Right hindlimb (tissue), 1 donor: ENCODE results near the gene TRAPPC8.
A peak's percentile ranks its signal among the peaks of the same experiment; 100 is the strongest.
"Not testable (repeated sequence)": the region's sequence is repeated elsewhere in the genome, so short reads cannot be mapped to it uniquely, and the experiment has no call there.

Experiments
- DNase-seq: peaks from one replicate; pipeline ENCODE4 v3.0.0-alpha.2; 2018

TRAPPC8 gene

DNA sequence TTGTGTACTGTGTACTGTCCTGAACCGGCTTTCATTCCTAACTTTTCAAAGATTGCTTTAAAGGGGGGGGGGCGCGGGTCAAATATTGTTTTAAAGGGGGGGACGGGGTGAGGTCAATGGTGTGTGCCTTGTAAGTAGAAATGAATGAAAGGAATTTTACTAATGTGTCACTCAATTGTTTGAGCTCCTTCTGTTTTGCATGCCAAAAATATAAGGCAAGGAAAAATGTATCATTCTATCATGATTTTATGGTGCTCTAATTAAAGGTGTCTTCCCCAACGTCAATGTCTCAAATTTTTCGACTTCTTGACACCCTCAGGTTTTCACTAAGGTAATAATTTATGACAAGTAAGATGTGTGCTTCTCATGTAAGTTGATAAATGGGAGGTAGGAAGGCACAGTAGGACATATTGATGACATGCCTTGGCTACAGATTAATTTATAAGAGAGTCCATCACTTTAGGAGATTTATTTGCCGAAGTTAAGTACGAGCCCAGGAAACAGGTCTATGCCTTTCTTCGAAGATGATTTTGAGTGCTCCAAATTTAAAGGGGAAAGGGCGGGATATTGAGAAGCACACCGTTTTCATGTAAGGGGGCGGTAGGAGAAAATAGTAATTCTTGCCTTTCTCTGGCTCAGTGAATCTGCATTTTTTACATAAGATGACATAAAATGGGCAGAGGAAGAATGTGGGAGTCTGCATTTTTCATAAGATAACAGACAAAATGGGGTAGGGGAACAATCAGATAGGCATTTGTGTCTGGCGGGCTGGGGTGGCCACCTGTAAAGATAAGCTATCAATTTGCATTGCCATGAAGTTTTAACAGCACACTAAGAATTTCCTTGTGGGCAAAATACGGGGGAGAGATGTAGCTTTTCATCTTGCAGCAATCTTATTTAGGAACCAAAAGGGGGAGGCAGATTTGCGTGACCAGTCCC, 1.2 kb upstream of the TRAPPC8 start:
- DNase-seq, result no peak

DNA sequence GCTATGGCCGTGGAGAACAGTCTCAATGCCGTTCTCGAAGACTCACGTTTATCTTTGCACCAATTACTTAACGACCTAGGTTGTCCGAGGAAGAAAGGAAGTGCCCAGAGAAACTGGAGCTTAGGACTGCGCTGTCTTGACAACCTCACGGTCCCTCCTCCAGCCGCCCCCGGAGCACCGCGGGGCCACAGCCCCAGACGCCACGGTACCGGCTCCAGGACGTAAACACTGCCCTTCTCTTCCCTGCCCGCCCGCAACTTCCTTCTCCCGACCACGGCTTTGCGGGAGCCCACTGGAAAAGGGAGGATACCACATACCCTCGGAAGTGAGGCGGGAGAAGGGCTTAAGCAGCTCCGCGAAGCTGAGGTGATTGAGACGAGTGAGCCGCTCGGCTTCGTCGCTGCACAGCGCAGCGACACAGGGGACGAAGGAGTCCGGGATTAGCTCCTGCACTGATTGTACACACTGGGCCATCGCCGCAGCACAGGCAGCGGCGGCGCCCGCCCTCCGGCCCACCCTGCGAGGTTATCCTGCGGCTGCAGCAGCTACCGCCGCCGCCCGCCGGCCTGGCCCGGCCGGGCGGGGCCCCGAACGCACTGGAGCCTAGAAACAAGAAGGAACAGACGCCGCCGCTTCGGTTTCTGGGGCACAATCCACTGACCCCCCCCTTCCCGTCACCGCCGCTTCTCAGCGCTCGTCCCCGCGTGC, 483 bp downstream of the TRAPPC8 start:
- DNase-seq, result peak; percentile 51

DNA sequence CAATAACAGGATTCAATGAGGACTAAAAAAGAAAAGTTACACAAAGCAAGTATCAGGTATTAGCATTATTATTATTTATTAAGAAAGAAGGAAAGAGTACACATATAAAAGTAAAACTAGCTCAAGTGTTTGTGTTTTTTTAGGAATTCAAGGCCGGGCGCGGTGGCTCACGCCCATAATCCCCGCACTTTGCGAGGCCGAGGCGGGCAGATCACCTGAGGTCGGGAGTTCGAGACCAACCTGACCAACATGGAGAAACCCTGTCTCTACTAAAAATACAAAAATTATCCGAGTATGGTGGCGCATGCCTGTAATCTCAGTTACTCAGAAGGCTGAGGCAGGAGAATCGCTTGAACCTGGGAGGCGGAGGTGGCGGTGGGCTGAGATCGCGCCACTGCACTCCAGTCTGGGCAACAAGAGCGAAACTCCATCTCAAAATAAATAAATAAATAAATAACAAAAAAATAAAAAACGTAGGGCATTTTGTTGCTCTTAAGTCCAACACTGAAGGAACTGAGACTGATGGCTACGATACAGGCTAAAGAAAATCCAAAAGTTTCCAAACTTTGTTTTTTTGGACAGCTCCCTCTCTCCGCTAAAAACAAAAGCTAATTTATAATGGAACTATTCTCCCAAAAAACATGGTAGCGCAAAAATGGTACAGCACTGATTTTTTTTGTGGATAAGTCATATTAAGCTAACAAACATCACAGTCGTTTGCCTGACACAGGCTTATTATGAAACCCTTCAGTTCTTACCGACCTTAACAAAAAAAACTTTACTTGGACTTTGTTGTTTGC, 1.7 kb downstream of the TRAPPC8 start:
- no peak for DNase-seq

DNA sequence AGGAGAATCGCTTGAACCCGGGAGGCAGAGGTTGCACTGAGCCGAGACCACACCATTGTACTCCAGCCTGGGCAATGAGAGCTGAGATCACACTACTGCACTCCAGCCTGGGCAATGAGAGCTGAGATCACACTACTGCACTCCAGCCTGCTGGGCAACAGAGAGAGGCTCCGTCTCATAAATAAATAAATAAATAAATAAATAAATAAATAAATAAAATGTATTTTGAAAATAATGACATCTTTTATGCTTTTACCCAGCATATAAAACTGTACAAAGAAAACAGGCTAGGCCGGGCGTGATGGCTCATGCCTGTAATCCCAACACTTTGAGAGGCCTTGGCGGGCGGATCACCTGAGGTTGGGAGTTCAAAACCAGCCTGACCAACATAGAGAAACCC, 8.2 kb downstream of the TRAPPC8 start:
- not testable (repeated sequence) for DNase-seq

DNA sequence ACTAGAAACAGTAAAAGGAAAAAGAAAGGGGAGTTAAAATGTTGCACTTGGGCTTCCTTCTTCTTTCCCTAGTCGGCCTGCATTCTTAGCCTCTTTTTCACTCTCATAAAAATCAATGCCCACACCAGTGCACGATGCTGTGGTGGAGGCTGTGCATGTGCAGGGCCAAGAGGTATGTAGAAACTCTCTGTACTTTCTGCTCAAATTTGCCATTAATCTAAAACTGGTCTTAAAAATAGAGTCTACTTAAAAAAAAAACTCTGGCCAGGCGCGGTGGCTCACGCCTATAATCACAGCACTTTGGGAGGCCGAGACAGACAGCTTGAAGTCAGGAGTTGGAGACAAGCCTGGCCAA, 11.1 kb downstream of the TRAPPC8 start:
- DNase-seq, result no peak

DNA sequence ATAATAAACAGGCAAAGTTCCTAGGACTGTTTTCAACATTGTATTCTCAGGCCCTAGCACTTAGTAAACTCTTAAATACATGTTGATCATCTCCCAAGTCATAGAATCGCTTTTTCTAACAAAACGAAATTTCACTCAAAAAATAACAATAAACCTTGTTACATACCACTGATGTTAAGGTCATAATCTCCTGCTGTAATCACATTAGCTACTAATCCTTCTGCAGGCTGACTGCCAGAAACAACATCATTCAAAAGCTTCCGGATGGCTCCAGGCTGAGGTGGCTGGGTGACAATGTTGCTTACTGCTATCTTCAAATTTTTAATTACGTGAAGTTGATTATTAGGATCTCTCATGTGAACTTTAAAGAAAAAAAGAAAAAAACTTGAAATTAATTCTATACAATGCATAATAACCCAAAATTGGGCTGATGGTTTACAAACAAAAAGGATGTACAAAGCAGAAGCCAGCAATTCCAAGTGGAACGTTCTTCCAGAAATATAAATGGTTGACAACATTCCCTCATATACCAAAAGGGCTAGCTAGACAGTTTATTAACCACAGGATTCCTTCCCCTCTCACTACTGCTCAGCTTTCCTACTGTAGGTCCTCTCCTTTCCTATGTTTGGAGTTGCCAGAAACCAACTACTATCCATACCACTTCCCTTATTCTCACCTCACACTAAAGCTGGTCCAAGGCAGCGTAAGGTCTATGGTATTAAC, 11.6 kb downstream of the TRAPPC8 start:
- DNase-seq, result no peak

DNA sequence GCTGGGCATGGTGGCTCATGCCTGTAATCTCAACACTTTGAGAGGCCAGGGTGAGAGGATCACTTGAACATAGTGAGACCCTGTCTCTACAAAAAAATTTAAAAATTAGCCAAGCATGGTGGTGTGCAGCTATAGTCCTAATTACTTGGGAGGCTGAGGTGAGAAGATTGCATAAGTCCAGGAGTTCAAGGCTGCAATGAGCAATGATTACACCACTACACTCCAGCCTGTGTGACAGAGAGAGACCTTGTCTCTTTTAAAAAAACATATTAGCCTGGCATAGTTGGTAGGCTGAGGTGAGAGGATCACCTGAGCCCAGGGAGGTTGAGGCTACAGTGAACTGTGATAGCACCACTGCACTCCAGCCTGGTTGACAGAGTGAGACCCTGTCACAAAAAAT, 13.7 kb downstream of the TRAPPC8 start:
- DNase-seq, result no peak

DNA sequence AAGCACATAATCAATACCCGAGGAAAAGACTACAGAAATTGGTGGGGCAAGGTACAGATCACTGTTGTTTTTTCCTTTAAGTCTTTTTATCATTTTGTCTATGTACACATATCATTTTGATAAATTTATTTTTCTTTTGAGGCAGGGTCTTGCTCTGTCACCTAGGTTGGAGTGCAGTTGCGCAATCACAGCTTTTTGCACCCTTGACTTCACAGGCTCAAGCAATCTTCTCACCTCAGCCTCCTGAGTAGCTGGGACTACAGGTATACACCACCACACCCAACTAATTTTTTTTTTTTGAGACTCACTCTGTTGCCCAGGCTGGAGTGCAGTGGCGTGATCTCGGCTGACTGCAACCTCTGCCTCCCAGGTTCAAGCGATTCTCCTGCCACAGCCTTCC, 15.9 kb downstream of the TRAPPC8 start:
- not testable (repeated sequence) for DNase-seq

DNA sequence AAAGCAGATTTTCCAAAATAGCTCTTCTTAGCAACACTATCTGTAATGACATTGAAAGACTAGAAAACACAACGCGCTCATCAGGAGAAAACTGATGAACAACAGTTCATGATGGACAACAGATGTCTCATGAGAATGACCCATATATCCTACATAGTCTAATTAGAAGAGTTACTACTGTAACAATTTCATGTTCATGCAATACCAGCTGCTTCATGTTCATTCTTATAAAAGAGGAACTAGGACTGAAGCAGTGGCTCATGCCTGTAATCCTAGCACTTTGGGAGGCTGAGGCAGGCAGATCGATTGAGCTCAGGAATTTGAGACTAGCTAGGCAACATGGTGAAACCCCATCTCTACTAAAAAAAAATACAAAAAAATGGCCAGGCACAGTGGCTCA, 22.7 kb downstream of the TRAPPC8 start:
- DNase-seq, result no peak

DNA sequence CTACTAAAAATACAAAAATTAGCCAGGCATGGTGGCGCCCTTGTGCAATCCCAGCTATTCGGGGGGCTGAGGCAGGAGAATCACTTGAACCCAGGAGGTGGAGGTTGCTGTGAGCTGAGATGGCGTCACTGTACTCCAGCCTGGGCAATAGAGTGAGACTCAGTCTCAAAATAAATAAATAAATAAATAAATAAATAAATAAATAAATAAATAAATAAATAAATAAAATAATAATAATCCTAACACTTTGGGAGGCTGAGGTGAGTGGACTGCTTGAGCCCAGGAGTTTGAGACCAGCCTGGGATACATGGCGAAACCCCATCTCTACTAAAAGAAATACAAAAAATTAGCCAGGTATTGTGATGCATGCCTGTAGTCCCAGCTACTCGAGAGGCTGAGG, 23.6 kb downstream of the TRAPPC8 start:
- not testable (repeated sequence) for DNase-seq

DNA sequence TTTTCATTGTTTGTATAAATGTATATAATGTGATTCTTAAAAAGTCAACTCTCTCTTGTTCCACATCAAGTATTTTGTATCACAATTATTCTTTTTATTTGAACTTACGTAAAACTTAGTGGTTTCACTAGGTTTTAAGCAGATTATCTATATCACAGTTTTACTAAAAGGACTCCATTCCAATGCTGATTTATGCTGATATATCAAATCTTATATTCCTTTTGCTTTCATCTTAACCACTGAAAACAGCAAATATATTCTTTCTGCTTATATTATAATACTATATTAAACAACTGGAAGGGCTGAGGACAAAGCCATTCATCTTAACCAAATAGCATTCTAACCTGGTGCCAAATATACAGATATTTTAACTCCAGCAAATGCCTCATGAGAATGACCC, 24.2 kb downstream of the TRAPPC8 start:
- no peak for DNase-seq

DNA sequence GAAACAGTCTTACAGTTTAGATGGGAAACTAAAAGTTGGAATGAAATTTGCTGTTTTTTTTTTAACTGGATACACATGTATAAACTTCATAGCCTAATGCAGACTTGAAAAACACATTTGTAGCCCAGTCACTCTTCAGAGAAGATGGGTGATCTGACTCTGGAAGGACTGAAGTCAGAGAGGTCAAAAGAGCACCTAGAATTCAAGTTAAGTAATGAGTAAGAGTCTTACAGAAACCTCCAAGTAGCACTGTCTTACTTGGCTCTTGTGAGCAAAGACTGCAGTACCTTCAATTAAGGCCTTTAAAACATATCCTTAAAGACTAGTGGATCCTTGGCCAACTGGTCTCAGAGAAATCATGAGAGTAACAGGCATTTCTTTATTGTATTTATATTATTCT, 41.9 kb downstream of the TRAPPC8 start:
- no peak for DNase-seq

DNA sequence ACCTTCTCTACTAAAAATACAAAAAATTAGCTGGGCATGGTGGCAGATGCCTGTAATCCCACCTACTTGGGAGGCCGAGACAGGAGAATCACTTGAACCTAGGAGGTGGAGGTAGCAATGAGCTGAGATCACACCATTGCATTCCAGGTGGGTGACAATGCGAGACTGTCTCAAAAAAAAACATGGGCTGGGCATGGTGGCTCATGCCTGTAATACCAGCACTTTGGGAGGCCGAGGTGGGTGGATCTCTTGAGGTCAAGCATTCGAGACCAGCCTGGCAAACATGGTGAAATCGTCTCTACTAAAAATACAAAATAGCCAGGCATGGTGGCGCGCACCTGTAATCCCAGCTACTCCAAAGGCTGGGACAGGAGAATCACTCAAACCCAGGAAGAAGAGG, 43.2 kb downstream of the TRAPPC8 start:
- not testable (repeated sequence) for DNase-seq

DNA sequence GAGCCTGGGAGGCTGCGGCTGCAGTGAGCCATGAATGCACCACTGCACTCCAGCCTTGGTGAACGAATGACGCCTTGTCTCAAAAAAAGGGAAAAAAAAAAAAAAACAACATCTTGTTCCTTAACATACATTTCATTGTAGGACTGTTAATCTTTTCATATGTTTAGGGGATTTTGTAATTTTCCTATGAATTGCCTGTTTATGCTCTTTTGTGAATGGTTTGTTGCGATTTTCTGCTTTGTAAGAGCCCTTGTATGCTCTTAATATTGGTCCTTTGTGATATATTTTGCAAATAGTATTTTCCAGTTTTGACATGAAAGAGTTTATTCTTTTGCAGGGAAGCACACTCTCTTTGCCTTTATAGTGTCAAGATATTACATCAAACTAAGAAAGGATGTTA, 50.0 kb downstream of the TRAPPC8 start:
- DNase-seq, result no peak

DNA sequence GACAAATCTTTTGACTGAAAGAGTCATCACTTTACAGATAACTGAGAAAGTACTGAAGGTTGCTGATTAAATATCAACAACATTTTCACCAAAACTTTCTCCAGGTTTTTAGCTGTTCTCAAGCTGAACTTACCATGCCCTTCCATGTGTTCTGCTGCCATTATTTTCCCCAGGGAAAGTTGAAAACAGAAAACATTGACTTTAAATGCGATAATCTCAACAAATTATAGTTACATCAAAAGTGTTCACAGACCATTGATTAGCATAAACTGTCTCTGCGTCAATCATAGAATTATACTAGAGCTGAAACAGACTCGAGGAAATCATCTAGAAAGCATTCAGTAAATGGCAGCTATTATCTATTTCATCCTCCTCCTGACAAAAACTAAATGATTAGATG, 51.4 kb downstream of the TRAPPC8 start:
- no peak for DNase-seq

DNA sequence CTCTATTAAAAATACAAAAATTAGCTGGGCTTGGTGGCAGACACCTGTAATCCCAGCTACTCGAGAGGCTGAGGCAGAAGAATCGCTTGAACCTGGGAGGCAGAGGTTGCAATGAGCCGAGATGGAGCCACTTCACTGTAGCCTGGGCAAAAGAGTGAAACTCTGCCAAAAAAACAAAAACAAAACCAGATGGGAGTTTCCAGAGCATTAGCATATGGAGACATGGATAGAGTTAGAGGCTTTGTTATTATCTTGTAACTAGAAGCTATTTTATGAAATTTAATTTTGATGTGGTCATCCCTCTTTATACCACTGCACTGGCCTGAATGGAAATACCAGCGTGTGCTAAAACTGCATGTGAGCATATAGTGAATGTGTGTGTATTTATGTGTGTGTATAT, 58.9 kb downstream of the TRAPPC8 start:
- DNase-seq, result no peak

DNA sequence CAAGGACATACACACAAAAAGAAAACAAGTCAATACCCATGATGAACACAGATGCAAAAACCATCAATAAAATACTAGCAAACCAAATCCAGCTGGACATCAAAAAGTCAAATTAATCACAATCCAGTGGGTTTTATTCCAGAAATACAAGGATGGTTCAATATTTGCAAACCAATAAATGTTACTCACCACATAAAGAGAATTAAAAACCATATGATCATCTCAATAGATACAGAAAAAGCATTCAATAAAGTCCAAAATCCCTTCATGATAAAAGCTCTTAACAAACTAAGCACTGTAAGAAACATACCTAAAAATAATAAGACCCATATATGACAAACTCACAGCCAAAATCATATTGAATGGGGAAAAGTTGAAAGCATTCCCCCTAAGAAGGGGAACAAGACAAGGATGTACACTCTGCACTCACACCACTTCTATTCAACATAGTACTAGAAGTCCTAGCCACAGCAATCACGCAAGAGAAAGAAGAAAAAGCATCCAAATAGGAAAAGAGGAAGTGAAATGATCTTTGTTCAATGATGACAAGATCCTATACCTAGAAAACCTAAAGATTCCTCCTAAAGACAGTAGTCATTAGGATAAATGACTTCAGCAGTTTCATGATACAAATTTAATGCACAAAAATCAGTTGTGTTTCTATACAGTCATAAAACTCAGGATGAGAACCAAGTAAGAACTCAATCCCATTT, 62.6 kb downstream of the TRAPPC8 start:
- no peak for DNase-seq

DNA sequence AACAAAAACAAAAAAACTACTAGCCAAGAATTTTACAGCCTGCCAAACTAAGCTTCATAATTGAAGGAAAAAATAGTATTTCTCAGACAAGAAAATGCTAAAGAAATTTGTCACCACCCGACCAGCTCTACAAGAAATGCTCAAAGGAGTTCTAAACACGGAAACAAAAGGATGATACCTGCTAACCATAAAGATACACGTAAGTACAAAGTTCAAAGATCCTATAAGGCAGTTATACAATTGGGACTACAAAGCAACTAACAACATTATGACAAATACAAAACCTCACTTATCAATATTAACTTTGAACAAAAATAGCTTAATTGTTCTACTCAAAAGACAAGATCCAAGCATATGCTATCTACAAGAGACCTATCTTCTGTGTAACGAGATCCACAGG, 64.6 kb downstream of the TRAPPC8 start:
- DNase-seq, result no peak

DNA sequence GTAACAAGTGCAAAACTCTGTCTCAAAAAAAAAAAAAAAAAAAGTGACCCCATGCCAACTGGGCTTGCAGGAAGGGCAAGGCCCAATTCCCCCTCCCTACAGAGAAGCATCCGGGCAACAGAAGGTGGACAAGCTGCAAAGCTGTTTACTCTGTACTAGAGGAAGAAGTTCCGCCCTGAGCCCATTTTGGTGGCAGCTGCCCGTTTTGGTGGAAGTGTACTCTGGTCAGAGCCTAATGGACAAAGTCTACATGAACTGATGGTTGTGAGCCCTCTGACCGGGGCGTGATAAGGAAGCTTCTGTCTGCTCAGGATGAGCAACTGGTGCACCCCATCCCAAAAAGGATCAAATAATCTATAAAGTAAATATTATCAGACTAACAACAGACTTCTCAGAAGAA, 65.0 kb downstream of the TRAPPC8 start:
- DNase-seq, result no peak

DNA sequence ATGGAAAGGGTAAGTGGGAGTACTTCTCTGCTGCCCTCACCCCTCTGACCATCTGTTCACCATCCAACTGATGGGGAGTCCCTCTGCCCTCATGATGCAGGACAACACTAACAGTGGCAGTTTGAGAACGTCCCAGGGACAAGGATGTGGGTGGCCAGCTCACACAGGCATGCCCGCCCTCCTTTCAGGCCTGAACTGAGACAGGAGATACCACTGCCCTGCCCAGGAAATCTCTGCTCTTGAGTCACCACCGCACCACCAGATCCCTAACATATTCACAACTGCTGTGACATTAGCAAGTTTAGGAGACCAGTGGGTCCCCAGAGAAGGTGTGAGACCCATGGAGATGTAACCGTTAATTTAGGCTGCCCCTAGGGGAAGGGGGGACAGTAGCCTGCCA, 66.2 kb downstream of the TRAPPC8 start:
- DNase-seq, result no peak

DNA sequence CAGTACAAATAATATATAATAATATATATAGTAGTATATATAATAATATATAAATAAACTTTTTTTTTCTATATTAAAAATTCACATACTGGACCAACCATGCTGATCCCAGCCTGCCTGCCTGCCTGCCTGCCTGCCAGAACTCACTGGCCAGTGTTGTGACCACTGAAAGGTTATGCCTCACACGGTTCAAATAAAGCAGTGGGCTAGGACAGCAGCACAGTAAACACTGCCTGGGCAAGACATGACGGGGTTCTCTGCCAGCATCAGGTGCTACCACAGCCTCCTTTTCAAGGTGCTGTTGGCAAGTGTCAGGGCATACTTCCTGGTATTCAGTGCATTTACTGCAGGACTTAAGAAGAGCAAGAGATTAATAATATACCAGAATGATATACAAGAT, 67.6 kb downstream of the TRAPPC8 start:
- DNase-seq, result no peak

DNA sequence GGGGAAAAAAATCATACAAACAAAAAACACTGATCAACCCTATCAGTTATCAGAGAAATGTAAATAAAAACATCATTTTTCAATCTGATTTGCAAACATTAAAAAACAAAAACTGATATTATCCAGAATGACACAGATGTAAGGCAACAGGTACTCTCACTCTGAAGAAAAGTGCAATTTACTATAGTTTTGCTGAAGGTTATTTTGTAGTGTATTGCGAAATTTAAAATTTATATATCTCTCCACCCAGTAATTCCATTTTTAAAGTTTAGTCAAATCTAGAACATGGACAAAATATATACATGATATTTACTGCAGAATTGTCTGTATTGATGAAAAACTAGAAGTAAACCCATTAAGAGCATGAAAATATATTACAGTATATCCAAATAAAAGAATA, 79.8 kb downstream of the TRAPPC8 start:
- no peak for DNase-seq
